Testis (tissue), 3 donors: Measurements from ENCODE around the gene FAM83C. TPM values are rescaled to one million over a fixed set of nuclear protein-coding genes. Genes with fewer than 3 reads are reported as not detected.

Source experiments
- DNase-seq: peaks from one replicate; pipeline ENCODE4 v3.0.0-alpha.2; 2019
- H3K27ac ChIP-seq, 2 donors: fragments of 200-600 bp; sonication (generic); one replicate each; pipeline ENCODE4 v1.5.1; 2019
- H3K27me3 ChIP-seq: fragments of 200-600 bp; sonication (generic); one replicate; pipeline ENCODE4 v1.5.1; 2019
- H3K36me3 ChIP-seq: fragments of 200-600 bp; sonication (generic); one replicate; pipeline ENCODE4 v1.5.1; 2017; ENCODE audit warnings: low read depth; ENCODE audit errors: missing control alignments
- H3K4me1 ChIP-seq: fragments of 200-600 bp; sonication (generic); one replicate; pipeline ENCODE4 v1.5.1; 2019
- H3K4me3 ChIP-seq, 2 donors: fragments of 200-600 bp; sonication (generic); one replicate each; pipeline ENCODE4 v1.5.1; 2017 to 2019
- H3K9me3 ChIP-seq: fragments of 200-600 bp; sonication (generic); one replicate; pipeline ENCODE4 v1.5.1; 2017
- POLR2A ChIP-seq: fragments of 450-650 bp; IDR thresholded peaks from one replicate; pipeline ENCODE4 v1.6.1; 2017; ENCODE audit warnings: antibody characterized with exemption, mild to moderate bottlenecking, moderate library complexity
- WGBS, 2 donors: methylation state at CpG; one replicate each; pipeline ENCODE4 v1.1.5; 2018; 5-methylcytosine and 5-hydroxymethylcytosine counted together
- intact Hi-C: fragments of 100-400 bp; cut with DNase I; formaldehyde crosslinking; loops from one replicate; pipeline ENCODE4 v1.15.1; 2023; ENCODE audit warnings: low total_unique reads
- polyA plus RNA-seq: library from polyadenylated mRNA; stranded (reverse); fragments of 350-450 nt; fragmentation: Illumina TruSeq; extraction: RNeasy Lipid Tissue Mini Kit (QIAGEN cat#74804); gene quantifications from one replicate; pipeline ENCODE4 v1.2.3, GENCODE V29; 2014; ENCODE audit warnings: low read depth, low replicate concordance; ENCODE audit not compliant: insufficient read depth
- total RNA-seq, 2 donors: library from RNA; depleted of rRNA; stranded (reverse); fragments of >200 nt; gene quantifications; one replicate each; pipeline ENCODE4 v1.2.3, GENCODE V29; 2016
- TF ChIP-seq, protein P1 (sequence below), 3 experiments: fragments of 450-650 bp in 2 of 3; fragments of 200-600 bp in 1 of 3; sonication (generic) in 1 of 3; IDR thresholded peaks; one replicate each; pipeline ENCODE4 v1.5.1; 2016 to 2019; ENCODE audit warnings: antibody characterized with exemption in 3 of 3, mild to moderate bottlenecking in 2 of 3, moderate library complexity in 1 of 3

Gene FAM83C
- total and polyA plus RNA-seq, 3 donors from 2014 or later: 0.39 to 0.96 (median 0.43) TPM

DNA sequence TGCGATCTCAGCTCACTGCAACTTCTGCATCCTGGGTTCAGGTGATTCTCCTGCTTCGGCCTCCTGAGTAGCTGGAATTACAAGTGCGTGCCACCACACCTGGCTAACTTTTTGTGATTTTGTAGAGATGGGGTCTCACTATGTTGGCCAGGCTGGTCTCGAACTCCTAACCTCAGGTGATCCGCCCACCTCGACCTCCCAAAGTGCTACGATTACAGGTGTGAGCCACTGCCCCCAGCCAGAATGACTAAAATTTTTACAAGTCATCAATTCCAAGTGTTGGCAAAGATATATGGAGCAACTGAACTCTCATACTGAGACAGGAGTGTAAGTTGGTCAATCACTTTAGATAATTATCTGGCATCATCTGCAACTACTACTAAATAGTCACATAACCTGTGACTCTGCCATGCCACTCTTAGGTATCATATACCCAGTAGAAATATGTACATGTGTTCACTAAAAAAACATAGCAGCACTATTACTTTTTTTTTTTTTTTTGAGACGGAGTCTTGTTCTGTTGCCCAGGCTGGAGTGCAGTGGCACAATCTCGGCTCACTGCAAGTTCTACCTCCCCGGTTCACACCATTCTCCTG lies 10.6 kb downstream of the FAM83C start:
- H3K9me3 ChIP-seq: no peaks in the 10 kb centered on the region
- TF ChIP-seq POLR2A: no peak
- TF ChIP-seq, protein P1, sequence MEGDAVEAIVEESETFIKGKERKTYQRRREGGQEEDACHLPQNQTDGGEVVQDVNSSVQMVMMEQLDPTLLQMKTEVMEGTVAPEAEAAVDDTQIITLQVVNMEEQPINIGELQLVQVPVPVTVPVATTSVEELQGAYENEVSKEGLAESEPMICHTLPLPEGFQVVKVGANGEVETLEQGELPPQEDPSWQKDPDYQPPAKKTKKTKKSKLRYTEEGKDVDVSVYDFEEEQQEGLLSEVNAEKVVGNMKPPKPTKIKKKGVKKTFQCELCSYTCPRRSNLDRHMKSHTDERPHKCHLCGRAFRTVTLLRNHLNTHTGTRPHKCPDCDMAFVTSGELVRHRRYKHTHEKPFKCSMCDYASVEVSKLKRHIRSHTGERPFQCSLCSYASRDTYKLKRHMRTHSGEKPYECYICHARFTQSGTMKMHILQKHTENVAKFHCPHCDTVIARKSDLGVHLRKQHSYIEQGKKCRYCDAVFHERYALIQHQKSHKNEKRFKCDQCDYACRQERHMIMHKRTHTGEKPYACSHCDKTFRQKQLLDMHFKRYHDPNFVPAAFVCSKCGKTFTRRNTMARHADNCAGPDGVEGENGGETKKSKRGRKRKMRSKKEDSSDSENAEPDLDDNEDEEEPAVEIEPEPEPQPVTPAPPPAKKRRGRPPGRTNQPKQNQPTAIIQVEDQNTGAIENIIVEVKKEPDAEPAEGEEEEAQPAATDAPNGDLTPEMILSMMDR (IDR thresholded peaks at IDR 0.05): no peak
- WGBS, 2 donors: 94 to 98% methylated on average over 10 of the region's 10 CpGs
- intact Hi-C loops: no loop called here
- DNase-seq: no peak
- H3K4me1 ChIP-seq: peaks cover 18% of the 10 kb centered on the region
- no peaks in the 10 kb centered on the region for H3K27me3 ChIP-seq
- H3K4me3 ChIP-seq: no peak overlapping the region
- no peaks in the 10 kb centered on the region for H3K36me3 ChIP-seq
- H3K27ac ChIP-seq: no peak overlapping the region

GRCh38 chr20:35280523-35280922 lies 11.7 kb downstream of the FAM83C start:
- no peak for DNase-seq
- H3K27me3 ChIP-seq: no peaks in the 10 kb centered on the region
- no peak overlapping the region for H3K4me3 ChIP-seq
- no peaks in the 10 kb centered on the region for H3K36me3 ChIP-seq
- peaks cover 19% of the 10 kb centered on the region for H3K4me1 ChIP-seq
- intact Hi-C loops: no loop called here
- no peak for TF ChIP-seq POLR2A
- TF ChIP-seq, protein P1 (IDR thresholded peaks at IDR 0.05): no peak
- 80 to 82% methylated on average over 3 to 6 of the region's 6 CpGs for WGBS, 2 donors
- no peak overlapping the region for H3K27ac ChIP-seq
- no peaks in the 10 kb centered on the region for H3K9me3 ChIP-seq

DNA sequence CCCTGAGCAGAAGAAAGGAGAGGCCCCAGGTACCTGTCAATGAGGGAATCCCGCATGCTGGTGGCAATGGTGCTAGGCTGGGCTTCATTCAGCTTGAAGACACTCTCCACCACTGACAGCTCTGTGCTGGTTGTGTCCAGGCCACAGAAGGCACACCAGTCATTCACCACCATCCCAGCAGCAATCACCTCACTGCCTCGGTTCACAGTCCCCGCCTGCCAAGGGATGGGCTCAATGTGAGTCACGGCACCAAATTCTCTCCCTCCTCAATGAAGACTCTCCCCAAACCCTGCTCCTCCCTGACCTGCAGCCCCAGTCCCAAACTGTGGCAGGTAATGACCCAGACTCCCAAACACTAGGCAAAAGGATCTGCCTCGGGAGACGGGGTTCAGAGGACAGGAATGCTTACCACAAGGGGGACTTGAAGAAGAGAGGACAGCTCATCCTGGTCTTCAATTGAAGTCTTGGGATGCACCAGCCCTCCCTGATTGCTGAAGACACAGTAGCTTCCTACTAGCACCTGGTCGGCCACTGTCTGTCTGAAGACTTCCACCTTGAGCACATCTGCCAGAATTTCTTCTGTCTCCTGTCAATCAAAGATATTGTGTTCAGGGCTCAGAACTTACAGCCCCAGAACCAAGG lies 12.6 kb downstream of the FAM83C start:
- Histone ChIP-seq H3K27me3 (no peaks in the 10 kb centered on the region), H3K27ac (no peak overlapping the region), H3K4me3 (no peak overlapping the region), H3K36me3 (no peaks in the 10 kb centered on the region), H3K4me1 (peaks cover 19% of the 10 kb centered on the region), H3K9me3 (no peaks in the 10 kb centered on the region)
- 93 to 94% methylated on average over 5 to 7 of the region's 7 CpGs for WGBS, 2 donors
- TF ChIP-seq, protein P1 (IDR thresholded peaks at IDR 0.05): no peak
- no peak for TF ChIP-seq POLR2A
- intact Hi-C loops: no loop called here
- DNase-seq: no peak

GRCh38 chr20:35279040-35279439 lies 13.2 kb downstream of the FAM83C start:
- WGBS, 2 donors: 90 to 94% methylated on average over 5 of the region's 5 CpGs
- Histone ChIP-seq H3K36me3 (no peaks in the 10 kb centered on the region), H3K4me1 (peaks cover 19% of the 10 kb centered on the region), H3K4me3 (no peak overlapping the region), H3K9me3 (no peaks in the 10 kb centered on the region), H3K27me3 (no peaks in the 10 kb centered on the region), H3K27ac (peak overlapping the region in 1 of 2 donors; percentile 91)
- TF ChIP-seq POLR2A: no peak
- TF ChIP-seq, protein P1 (IDR thresholded peaks at IDR 0.05): no peak
- no peak for DNase-seq
- intact Hi-C loops: no loop called here
